Measurements from ENCODE around the gene TMEM204. TPM values are rescaled to one million over a fixed set of nuclear protein-coding genes. Genes with fewer than 3 reads are reported as not detected.

The TMEM204 gene
- total RNA-seq, 2 donors from 2014 or later = 35.1 to 42.2 TPM

- H3K4me3 ChIP-seq = no peak overlapping the region
- DNase-seq (ENCODE audit: low spot score) = no peak
- H3K27ac ChIP-seq = no peak overlapping the region
- H3K4me1 ChIP-seq = no peaks in the 10 kb centered on the region
- TF ChIP-seq CTCF (IDR thresholded peaks at IDR 0.05) = no peak
- no peaks in the 10 kb centered on the region for H3K27me3 ChIP-seq
- no peaks in the 10 kb centered on the region for H3K9me3 ChIP-seq
- H3K36me3 ChIP-seq = no peaks in the 10 kb centered on the region
These were observed 39.2 kb downstream of the TMEM204 start for GRCh38 chr16:1572673-1573072.

- Histone ChIP-seq H3K4me1 (no peaks in the 10 kb centered on the region), H3K9me3 (no peaks in the 10 kb centered on the region), H3K36me3 (no peaks in the 10 kb centered on the region), H3K27ac (no peak overlapping the region), H3K4me3 (no peak overlapping the region), H3K27me3 (no peaks in the 10 kb centered on the region)
- TF ChIP-seq CTCF (IDR thresholded peaks at IDR 0.05) = no peak
- no peak for DNase-seq (ENCODE audit: low spot score)
These were observed 39.8 kb downstream of the TMEM204 start for GRCh38 chr16:1573301-1573700.

- H3K4me1 ChIP-seq = no peaks in the 10 kb centered on the region
- H3K27ac ChIP-seq = no peak overlapping the region
- peaks cover 8% of the 10 kb centered on the region for H3K36me3 ChIP-seq
- no peak overlapping the region for H3K4me3 ChIP-seq
- no peak for DNase-seq (ENCODE audit: low spot score)
- TF ChIP-seq CTCF (IDR thresholded peaks at IDR 0.05) = no peak
- no peaks in the 10 kb centered on the region for H3K9me3 ChIP-seq
- no peaks in the 10 kb centered on the region for H3K27me3 ChIP-seq
These were observed 42.1 kb downstream of the TMEM204 start for GRCh38 chr16:1575578-1575977.

GRCh38 chr16:1579214-1579613 lies 45.7 kb downstream of the TMEM204 start:
- H3K27ac ChIP-seq = no peak overlapping the region
- no peak for TF ChIP-seq CTCF (IDR thresholded peaks at IDR 0.05)
- H3K4me3 ChIP-seq = no peak overlapping the region
- no peaks in the 10 kb centered on the region for H3K4me1 ChIP-seq
- no peaks in the 10 kb centered on the region for H3K9me3 ChIP-seq
- H3K27me3 ChIP-seq = no peaks in the 10 kb centered on the region
- H3K36me3 ChIP-seq = peaks cover 13% of the 10 kb centered on the region
- DNase-seq (ENCODE audit: low spot score) = no peak

- TF ChIP-seq CTCF (IDR thresholded peaks at IDR 0.05) = no peak
- no peak overlapping the region for H3K27ac ChIP-seq
- no peak for DNase-seq (ENCODE audit: low spot score)
- H3K27me3 ChIP-seq = no peaks in the 10 kb centered on the region
- peaks cover 16% of the 10 kb centered on the region for H3K36me3 ChIP-seq
- H3K9me3 ChIP-seq = no peaks in the 10 kb centered on the region
- no peak overlapping the region for H3K4me3 ChIP-seq
- no peaks in the 10 kb centered on the region for H3K4me1 ChIP-seq
These were observed 46.8 kb downstream of the TMEM204 start for GRCh38 chr16:1580256-1580655.

- H3K4me1 ChIP-seq = no peaks in the 10 kb centered on the region
- H3K4me3 ChIP-seq = no peak overlapping the region
- DNase-seq (ENCODE audit: low spot score) = no peak
- no peaks in the 10 kb centered on the region for H3K27me3 ChIP-seq
- no peak overlapping the region for H3K27ac ChIP-seq
- TF ChIP-seq CTCF (IDR thresholded peaks at IDR 0.05) = no peak
- H3K36me3 ChIP-seq = peaks cover 16% of the 10 kb centered on the region
- no peaks in the 10 kb centered on the region for H3K9me3 ChIP-seq
These were observed 47.5 kb downstream of the TMEM204 start for GRCh38 chr16:1580956-1581355.

Data from right atrium auricular region (tissue), 2 donors.